ENCODE data around the gene VAV3.

Gene VAV3

DNA sequence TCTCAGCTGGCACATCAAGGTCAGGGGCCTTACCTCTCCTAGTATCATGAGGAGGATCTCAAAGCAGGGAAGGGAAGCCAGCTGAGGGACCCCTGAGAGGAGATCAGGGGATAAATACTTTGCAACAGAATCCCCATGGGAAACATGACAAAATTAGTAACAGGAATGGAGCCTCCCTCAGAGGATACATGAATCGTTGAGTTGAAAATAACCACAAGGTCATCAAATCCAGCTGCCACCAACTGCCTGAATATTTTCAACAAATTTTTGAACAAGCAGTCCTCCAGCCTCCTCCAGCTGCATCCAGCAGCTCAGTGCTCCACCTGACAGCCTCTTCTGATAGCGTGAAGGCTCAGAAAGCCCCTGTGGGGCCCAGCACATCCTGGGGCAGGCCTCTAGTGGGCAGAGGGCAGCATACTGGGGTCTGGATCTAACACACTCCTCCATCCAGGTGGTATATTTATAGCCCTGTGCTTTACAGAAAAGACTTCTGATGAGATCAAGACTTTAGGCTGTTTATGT is 419.9 kb downstream of the VAV3 start:
- no peak for DNase-seq

DNA sequence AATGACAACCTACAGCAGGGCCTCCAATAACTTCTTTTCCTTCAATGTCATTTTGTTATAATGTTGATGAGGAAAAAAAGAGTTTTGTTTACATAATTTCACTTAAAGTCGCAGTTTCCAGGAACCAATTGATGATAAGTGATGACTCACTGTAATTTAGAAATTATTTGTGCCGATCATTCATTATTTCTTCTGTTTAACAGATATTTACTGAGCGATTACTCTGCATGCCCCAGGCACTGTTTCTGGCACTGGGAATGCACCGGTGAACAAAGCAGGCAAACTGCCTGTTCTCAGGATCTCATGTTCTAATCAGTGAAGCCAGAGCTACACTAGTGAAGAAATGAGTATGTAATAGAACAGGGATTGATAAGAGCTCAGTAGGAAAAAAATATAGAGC is 420.7 kb downstream of the VAV3 start:
- DNase-seq: no peak

DNA sequence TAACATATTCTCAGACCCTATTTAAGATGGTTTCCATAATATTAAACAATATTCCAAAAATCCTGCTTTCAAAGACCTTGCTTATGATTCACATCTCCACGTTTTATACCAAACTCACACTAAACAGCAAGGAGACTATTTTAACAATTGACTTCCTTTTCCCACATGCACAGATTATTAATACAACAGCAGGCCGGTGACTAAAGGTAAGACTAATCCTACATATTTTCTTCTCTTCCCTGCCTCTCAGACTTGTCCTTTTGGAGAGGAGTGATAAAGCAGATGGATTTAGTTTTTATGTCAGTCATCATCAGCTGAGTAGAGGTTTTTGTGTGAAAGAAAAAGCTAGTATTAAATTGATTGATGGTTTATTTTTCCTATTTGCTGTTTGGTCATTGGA is 423.6 kb downstream of the VAV3 start:
- DNase-seq: no peak

DNA sequence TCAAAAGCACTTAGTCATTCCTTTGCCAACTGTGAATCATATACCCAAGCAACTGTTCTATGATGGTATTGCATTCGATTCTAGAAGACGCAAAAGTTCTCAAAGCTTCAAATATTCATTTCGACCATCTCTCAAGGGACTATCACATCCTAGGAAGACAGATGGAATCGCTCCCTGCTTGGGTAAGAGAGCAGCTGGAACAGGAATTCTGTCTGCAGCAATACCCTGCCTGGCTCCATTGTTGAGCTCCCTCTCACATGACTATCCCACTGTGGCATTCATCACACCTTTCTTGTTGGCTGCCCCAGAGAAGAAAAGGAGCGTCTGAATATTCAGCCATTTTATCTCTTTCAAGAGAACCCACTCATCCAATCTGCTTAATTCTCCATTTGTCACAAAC is 426.5 kb downstream of the VAV3 start:
- no peak for DNase-seq

DNA sequence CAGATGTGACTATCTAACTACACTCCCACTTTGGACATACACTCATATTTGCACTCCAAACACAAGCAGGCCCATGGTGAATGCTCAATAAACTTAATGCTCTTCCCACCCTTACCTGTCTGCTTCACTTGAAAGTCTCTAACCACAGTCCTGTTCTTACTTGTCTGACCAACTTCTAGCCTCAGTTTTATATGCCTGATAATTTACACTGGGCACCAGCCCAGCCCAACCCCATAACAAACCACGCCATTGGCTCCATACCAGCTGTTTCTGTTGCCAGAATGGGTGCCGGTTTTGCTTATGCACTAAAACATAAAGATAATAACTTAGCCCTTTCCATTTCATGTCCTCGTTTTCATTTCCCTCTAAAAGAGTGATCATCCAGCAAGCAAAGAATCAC is 428.7 kb downstream of the VAV3 start:
- no peak for DNase-seq

DNA sequence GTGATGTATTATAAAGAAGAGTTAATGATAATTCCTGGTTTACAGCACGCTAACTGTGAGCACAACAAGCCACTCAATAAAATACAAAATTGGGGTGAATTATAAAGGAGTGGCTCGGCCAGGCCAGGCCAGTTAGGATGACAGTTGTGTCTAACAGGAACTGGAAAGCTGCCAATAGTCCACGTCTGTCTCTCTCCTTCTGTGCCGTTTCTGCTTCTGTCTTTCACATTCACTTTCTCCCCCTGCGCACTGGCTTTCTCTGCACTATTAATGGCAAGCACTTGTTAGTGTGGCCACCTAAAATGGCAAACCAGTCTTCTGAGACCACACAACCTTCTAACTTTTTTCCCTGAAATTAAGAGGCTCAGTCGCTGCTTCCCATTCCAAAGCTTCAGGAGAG is 429.9 kb downstream of the VAV3 start:
- DNase-seq: peak in 1 of 56 donors; percentile 21

DNA sequence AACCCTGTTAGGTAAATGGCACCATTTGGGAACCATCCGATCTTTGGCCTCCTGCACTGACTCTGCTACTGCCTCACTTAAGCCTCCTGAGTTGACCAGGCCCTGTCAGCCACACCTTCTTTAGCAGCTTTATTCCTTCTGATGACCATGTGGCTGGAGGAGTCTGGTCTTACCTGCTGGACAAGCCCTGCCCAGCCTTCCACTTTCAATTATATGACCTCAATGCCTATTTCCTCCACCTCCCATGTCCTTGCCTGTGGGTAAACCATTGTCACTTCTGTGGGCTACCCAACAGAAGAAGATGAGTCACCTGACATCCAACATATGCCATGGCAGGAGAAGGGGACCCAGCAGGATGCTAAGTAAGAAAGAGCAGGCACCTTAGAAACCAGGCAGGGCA is 430.3 kb downstream of the VAV3 start:
- no peak for DNase-seq

DNA sequence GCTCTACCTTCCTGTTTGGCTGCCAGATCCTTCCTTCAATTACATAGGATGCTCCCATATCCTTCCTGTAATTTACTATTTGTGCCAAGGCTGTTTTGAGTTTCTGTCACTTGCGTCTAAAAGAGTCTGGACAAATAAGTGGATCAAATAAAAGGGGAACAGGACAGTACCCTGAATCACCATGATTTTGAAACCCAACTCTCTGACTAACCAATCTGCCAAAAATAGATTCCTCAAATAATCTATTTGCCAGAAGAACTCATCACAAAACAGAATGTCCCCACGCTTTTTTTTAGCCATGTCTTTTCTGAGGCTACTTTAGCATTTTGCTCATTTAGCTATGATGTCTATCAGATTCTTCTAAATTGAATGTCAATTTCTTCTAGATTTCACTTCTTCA is 431.5 kb downstream of the VAV3 start:
- no peak for DNase-seq

DNA sequence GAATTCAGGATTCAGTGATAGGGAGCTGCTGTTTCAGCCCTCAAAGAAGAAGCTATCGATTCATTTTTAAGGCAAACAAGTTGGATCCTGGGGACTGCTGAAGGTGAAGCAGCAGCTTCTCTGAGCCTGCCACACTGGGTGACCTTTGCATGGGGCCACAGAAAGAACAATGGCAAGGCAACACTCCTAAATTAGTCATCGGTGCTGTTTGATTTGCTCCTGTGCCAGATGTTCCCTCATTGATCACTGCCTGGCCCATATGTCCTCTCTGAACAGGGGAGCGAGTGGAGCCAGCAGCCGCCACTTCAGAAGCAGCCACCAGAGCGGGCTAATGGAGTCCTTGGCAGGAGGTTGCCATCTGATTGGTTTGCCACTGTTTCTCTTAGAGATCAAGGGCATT is 432.7 kb downstream of the VAV3 start:
- no peak for DNase-seq

DNA sequence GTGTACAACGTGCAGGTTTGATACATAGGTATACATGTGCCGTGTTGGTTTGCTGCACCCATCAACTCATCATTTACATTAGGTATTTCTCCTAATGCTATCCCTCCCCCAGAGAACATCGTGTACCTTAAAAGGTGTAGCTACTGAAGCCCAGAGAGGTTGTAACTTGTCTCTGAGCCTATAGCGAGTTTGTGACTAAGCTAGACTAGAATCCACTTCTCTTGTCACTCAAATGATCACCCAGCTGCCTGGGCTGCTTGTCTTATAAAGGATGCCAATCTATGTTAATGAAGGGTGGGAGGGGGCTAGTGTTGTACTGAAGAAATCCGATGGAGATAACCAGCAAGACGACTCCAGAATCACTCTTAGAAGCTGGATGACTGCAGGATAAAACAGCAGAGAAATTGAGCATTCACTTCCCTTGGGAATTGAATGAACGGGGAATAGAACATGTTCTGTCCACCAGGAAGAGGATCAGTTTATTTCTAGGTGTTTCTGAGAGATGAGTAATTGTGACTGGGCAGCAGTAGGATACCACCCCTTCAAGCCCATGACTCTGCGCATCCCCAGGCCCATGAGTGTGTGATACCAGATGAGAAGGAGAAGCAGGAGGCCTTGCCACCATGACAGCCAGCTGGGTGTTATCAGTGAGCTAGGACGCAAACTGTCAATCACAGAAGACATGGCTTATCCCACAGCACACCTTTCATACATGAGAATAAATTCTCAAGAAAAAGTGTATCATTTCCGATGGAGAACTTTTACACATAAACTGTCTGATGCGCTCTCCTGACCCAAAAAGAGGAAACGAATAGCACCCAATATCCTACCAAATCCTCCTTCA is 433.7 kb downstream of the VAV3 start:
- DNase-seq: no peak

DNA sequence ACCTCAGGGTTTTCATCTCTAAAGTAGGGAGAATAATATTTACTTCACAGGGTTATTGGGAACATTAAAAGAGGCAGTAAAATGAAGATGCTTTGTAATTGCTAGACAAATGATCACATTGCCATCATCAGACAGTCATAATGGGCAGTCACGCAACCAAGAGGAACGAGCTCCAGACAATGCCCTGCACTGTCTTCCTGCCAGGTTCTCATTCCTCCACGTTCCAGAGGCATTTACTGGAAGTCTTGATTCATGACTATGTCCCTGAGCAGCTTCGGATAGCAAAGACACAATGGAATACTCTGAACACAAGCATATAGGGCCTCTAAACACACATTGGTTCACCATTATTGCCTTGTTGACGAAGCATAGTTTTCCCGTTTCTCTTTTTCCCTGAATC is 434.4 kb downstream of the VAV3 start:
- DNase-seq: peak in 2 of 56 donors; percentile 3 to 4

DNA sequence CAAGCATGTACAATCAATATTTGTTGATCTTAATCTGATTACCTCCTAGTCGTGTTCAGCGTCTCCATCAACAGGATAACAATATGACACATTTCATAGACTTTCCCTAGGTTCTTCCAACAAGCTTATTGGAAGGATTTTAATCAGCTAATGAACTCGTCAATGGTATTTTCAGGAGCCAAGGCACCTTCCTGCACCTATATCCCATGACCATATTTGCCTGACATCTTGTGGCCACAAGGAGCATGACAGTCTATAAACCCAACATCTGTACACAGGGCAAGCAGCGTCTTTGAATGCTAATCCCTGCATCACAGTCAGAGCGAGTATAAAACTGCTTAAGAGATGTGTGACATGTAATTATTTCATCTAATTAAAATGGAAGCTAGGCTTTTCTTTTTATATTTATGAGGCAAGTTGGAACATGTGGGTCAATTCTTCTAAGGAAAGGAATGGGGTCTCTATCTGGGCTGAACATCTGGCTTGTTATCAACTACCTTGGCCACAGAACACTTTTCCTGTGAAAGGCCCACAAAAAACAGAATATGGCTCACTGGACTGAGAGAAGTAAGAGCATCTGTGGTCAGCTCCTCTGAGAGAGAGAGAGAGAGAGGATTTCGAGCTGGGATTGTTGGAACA is 435.4 kb downstream of the VAV3 start:
- DNase-seq: peak in 15 of 56 donors; percentile 1 to 65 (median 6)

DNA sequence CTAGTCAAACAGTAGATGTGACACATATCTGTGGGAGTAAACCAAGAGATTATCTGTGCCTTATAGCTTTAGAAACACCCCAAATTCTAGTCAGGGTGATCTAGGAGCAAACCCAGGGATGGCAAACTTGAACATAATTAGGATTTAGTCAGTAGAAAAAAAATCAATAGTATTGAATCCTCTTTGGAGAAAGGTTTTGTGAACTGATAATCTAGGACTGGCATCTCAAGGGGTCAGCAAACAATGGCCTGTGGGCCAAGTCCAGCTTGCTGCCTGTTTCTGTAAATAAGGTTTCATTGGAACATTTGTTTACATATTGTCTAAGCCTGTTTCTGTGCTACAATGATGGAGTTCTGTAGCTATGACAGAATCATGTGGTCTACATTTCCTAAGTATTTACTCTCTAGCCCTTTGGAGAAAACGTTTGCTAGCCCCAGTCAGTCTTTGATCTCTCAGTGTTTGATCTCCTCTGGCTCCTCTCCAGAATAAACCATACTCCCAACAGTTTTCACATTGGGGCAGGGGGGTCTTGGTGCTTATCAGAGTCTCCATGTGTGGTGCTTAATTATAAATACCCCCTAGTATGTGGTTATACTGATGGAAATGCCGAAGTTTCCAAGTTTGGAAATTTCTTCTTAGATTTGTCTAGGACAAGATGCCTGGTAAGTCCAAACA is 438.3 kb downstream of the VAV3 start:
- DNase-seq: no peak

DNA sequence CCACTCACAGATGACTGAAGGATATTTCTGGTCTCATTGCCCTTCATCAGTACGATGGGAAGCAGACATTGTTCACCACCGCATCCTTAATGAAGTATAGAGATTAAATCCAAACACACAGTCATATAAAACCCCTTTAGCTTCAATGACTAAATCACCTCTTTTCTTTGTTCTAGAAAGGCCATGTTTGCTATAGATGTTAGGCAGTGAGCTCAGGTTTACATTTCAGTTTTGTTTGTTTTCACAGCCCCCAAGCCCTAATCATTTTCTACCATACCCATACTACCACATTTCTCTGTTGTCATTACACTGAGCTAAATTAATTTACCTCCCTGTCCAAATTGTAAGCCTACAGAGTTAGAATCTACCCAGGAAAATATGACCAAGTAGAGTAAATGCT is 439.0 kb downstream of the VAV3 start:
- no peak for DNase-seq

DNA sequence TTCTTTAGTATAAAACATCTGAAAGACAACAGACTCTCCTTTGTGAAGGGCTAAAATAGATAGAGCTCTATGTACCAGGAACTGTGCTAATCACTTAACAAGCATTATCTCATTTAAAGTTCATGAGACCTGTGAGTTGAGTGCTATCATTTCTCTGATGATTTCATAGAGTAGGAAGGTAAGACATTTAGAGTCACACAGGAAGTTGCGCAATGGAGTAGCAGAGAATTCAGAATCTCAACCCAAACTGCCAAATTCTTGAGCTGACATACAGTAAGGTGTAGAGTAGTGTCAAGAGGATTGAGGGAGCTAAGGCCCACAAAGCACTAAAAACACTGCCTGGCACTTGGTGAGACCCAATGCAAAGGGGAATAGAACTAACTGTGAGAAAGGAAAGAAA is 439.8 kb downstream of the VAV3 start:
- DNase-seq: no peak

DNA sequence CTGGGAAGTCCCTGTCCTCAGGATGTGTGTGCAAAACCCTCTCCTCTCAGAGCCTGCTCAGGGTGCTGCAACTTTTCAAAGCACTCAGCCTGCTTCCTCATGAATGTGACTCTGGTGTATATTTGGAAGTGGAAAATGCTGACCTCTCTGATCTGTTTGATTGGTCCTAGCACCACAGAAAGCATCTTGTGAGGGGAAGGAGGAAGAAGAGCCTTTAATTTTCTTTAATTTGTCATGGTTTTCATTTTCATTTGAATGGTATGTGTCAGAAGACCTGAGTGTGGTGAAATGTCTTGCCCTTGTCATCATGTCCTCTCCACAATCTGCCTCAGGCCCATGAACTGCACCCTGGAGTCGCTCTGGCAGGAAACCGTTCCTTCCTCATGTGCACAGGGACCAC is 440.7 kb downstream of the VAV3 start:
- no peak for DNase-seq

DNA sequence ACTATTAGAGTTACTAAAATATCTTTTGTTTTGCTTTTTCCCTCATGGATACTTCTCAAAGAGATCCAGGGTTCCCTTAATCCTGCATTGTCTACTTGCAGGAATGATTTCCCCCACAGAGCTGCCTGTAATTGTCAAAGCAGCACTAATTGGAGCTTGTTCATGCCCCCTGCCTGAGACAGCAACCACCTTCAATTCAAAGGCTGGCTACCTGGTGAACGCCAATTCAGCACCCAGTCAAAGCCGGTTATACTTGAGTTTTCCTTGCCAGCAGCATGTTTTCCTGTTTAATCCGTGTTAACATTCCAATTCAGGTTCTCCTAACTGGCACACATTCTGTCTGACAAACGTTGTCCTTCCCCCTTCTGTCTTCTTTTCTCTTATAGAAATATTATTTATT is 441.2 kb downstream of the VAV3 start:
- no peak for DNase-seq

DNA sequence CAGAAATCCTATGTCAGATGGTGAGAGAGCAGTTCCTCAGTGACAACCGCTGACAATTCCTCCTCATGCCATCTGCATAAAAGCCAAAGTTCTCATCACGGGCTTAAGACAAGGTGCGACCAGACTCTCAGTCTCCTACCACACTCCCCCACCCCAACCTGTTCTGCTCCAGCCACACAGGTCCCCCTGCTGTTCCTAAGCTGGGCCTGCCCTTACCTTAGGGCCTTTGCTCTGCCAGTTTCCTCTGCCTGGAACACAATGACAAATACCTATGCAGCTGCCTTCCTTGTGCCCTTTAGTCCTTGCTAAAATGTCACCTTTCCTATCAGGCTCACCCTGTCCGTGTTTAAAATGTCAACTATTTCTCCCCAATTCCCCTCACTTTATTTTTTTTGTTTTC is 441.9 kb downstream of the VAV3 start:
- DNase-seq: no peak

Measured in amygdala (tissue), 56 donors.